ENCODE measurements around the gene TRNP1.
"Not testable (repeated sequence)": the region's sequence is repeated elsewhere in the genome, so short reads cannot be mapped to it uniquely, and the experiment has no call there.

TRNP1 gene, protein sequence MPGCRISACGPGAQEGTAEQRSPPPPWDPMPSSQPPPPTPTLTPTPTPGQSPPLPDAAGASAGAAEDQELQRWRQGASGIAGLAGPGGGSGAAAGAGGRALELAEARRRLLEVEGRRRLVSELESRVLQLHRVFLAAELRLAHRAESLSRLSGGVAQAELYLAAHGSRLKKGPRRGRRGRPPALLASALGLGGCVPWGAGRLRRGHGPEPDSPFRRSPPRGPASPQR

GRCh38 chr1:26993237-26994019 lies at the start of gene TRNP1:
Gene TRNP1, plus strand, starts transcription at chr1:26993692. Its CDS starts 95 bp downstream, at chr1:26993787.
- peak; percentile 85 for DNase-seq

- DNase-seq, result no peak
Measured at GRCh38 chr1:26945138-26945537, 48.4 kb upstream of the TRNP1 start.

- no peak for DNase-seq
Measured at GRCh38 chr1:26945728-26946127, 47.8 kb upstream of the TRNP1 start.

- no peak for DNase-seq
Measured at GRCh38 chr1:26946270-26946669, 47.2 kb upstream of the TRNP1 start.

DNA sequence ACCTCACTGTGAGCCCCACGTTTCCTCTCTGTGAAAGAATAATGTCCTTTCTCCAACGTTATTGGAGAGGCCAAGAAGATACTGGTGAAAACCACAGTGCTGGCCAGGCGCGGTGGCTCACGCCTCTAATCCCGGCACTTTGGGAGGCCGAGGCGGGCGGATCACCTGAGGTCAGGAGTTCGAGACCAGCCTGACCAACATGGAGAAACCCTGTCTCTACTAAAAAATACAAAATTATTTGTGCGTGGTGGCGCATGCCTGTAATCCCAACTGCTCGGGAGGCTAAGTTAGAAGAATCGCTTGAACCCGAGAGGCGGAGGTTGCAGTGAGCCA lies 44.8 kb upstream of the TRNP1 start:
- not testable (repeated sequence) for DNase-seq

DNA sequence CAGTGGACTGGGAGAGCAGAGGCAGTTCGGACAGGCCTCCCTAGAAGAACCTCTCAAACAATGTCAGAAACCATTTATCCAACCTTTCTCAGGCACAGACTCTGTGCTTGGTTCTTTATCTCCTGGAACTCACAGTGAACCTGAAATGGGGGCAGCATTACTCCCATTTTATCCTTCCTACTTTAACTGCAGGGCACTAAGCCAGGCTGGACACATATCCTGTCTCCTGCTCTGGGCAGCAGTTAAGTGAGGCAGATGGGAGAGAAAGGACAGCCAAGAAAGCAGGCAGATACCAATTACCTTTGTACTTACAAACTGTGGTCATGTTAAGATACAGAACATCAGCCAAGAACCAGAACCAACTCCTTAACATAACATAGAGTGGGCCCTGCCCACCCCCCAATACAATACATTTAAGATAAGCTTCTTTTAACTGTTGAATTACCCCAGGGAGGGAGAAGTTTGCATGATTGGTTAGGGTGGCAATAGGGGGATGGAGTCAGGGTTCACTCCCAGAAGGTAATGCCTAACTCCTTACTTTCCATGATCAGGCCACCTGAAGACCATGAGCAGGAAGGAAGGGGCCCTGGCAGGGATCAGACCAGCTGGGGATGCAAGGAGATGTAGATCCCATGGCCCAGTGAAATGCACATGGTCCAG lies 44.1 kb upstream of the TRNP1 start:
- DNase-seq, result no peak

- DNase-seq, result no peak
Measured at GRCh38 chr1:26949926-26950319, 43.6 kb upstream of the TRNP1 start.

DNA sequence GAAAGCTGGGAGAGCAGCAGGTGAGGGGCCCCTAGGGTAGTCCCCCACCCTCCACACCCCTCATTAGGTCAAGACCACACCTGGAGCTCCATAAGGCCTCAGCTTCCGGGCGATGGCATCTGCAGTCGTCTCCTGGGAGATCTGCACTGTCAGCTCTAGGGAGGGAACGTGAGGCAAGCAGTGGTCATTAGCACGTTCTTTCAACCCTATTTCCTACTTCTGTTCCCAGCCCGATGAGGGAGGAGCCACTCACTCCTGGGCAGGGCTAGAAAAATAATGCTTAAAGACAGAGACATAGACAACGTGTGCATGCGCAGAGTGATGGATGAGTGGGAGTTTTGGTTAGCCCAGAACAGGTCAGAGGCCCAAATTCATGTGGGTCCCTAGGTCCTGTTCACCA lies 42.9 kb upstream of the TRNP1 start:
- DNase-seq, result no peak

- DNase-seq, result no peak
Measured at GRCh38 chr1:26951216-26951615, 42.3 kb upstream of the TRNP1 start.

- DNase-seq, result no peak
Measured at GRCh38 chr1:26951821-26952497, 41.5 kb upstream of the TRNP1 start.

DNA sequence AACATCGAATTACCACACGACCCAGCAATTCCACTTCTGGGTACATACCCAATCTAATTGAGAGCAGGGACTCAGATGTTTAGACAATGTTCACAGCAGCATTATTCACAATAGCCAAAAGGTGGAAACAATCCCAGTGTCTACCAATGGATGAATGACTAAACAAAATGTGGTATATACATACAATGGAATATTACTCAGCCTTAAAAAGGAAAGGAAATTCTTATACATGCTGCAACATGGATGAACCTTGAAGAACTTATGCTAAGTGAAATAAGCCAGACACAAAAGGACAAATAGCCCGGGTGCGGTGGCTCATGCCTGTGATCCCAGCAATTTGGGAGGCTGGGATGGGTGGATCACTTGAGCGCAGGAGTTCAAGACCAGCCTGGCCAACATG lies 40.1 kb upstream of the TRNP1 start:
- no peak for DNase-seq

DNA sequence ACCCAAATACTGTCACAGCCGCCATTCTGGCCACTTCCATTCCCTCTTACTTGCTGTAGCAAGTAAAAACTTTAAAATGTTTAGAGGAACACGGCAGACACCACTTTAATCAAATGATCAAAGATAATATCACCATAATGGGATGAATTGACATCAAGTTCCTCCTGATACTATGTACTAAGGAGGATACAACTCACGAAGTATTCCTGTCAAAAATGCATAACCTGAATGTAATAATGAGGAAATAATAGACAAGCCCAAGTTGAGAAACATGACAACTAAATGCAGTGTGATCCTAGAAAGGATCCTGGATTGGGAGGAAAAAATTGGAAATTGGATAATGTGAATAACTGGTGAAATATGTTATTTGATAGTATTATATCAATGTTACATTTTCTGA lies 37.2 kb upstream of the TRNP1 start:
- DNase-seq, result no peak

GRCh38 chr1:26957306-26957705 lies 36.2 kb upstream of the TRNP1 start:
- DNase-seq, result no peak

GRCh38 chr1:26959270-26959669 lies 34.2 kb upstream of the TRNP1 start:
- DNase-seq, result no peak

- DNase-seq, result no peak
Measured at GRCh38 chr1:26959722-26960624, 33.5 kb upstream of the TRNP1 start, which contains the start of gene KDF1. Gene KDF1, minus strand, starts transcription at chr1:26960468. Its CDS starts 8,088 bp downstream, at chr1:26952380.

DNA sequence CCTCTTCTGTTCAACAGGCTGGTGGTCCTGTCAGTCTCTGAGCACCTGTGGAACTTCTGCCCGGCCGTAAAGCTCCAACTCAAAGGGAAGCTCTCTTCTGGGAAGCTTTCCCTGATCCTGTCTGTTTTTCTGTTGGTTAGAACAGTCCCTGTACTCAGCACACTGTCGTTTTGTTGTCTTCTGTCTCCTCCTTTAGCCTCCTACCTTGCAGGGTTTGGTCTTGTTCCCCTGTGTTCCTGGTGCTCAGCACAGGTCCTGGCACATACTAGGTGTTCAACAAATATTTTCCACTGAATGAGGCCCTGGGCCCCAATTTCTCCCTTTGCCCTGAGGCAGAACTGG lies 32.9 kb upstream of the TRNP1 start:
- DNase-seq, result no peak

GRCh38 chr1:26961826-26962225 lies 31.7 kb upstream of the TRNP1 start:
- no peak for DNase-seq

DNA sequence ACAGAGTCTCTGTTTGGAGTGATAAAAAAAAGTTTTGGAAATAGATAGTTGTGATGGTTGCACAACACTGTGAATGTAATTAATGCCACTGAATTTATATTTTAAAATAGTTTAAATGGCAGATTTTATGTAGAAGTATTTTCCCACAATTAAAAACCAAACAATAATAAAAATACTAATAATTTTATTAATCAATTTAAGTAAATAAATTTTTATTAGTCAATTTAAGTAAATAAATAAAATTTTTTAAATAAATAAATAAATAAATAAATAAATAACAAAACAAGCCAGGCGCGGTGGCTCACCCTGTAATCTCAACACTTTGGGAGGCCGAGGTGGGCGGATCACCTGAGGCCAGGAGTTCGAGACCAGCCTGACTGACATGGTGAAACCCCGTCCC lies 28.3 kb upstream of the TRNP1 start:
- DNase-seq, result no peak

- DNase-seq, result no peak
Measured at GRCh38 chr1:26965628-26966027, 27.9 kb upstream of the TRNP1 start.

DNA sequence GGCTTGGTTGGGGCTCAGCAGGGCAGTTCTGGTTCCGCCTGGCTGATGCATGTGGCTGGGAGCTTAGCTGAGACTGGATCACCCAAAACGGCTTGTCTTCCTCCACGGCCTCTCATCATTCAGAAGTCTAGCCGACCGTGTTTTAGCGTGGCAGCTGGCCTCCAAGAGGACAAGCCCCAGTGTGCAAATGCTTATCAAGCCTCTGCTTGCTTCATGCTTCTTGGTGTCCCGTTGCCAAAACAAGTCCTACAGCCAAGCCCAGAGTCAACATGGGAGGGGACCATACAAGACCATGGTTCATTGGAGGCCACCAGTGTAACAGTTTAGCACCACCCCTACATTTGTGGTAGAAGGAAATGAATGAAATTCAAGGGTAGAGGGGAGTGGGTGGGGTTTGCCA lies 22.7 kb upstream of the TRNP1 start:
- no peak for DNase-seq

- DNase-seq, result no peak
Measured at GRCh38 chr1:26971590-26971989, 21.9 kb upstream of the TRNP1 start.

DNA sequence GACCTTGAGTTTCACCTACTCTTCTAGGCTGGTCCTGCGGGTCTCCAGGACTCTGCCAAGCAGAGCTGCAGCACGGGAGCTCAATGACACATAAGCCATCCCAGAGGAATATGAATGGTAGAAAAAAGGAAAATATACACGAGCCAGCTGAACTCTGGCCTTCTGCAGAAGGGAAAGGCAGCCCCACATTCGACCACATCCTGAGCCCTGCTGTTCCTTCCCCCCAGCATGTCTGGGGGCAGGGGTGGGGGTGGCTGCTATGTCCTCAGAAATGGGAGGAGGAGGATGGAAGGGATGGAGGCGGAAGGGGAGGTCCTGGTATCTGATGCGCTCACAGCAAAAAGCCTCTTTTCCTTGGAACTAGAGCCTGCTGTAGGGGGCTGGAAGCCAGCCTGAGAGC lies 21.1 kb upstream of the TRNP1 start:
- no peak for DNase-seq

DNA sequence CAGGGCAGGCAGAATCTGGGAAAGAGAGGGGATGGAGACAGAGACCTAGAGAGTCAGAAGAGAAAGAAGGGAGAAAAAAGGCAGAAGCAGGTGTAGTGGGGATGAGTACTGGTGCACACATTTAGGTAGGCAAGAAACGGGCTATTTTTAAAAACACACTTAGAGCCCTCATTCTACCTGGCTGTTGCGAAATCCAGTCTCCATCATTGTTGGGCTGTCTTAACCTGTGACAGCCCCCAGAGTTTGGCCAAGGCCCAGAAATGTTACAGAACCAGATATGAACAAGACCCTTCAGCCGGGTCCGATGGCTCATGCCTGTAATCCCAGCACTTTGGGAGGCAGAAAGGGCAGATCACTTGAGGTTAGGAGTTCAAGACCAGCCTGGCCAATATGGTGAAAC lies 20.7 kb upstream of the TRNP1 start:
- no peak for DNase-seq

All from right hindlimb (tissue), 1 donor.